Stomach smooth muscle (tissue), 2 donors: ENCODE results near the gene PRKAR1B.

Experiments
- H3K27ac ChIP-seq: one replicate; pipeline ENCODE4 v1.7.0; 2013; ENCODE audit warnings: mild to moderate bottlenecking, low read length, inconsistent platforms
- H3K27me3 ChIP-seq, 2 donors: one replicate each; pipeline ENCODE4 v1.7.0; 2013; ENCODE audit warnings: low read length in 2 of 2; ENCODE audit not compliant: insufficient read depth in 2 of 2, control insufficient read depth in 1 of 2
- H3K36me3 ChIP-seq, 2 donors: one replicate each; pipeline ENCODE4 v1.7.0; 2013; ENCODE audit warnings: low read length in 2 of 2; ENCODE audit not compliant: control insufficient read depth in 2 of 2, insufficient read depth in 2 of 2
- H3K4me1 ChIP-seq: one replicate; pipeline ENCODE4 v1.7.0; 2013; ENCODE audit warnings: low read length; ENCODE audit not compliant: control insufficient read depth, insufficient read depth
- H3K4me3 ChIP-seq, 2 donors: one replicate each; pipeline ENCODE4 v1.7.0; 2013; ENCODE audit warnings: low read length in 2 of 2
- H3K9ac ChIP-seq, 2 donors: one replicate each; pipeline ENCODE4 v1.7.0; 2013; ENCODE audit warnings: low read length in 2 of 2, mild to moderate bottlenecking in 1 of 2
- H3K9me3 ChIP-seq, 2 donors: one replicate each; pipeline ENCODE4 v1.7.0; 2013; ENCODE audit warnings: low read length in 2 of 2; ENCODE audit not compliant: control insufficient read depth in 2 of 2
- donor health status: healthy.
- donor health status: Pancreatic carcinoma.

PRKAR1B gene

GRCh38 chr7:507623-508300 lies 219.3 kb downstream of the PRKAR1B start:
- Histone ChIP-seq H3K36me3 (peaks cover 0 to 18% of the 10 kb centered on the region in 2 donors), H3K4me3 (no peak overlapping the region), H3K27ac (no peak overlapping the region), H3K9ac (no peak overlapping the region), H3K9me3 (no peaks in the 10 kb centered on the region), H3K4me1 (peaks cover under 1% of the 10 kb centered on the region), H3K27me3 (no peaks in the 10 kb centered on the region)

- peaks cover 0 to 18% of the 10 kb centered on the region in 2 donors for H3K36me3 ChIP-seq
- H3K4me3 ChIP-seq = no peak overlapping the region
- no peaks in the 10 kb centered on the region for H3K9me3 ChIP-seq
- H3K9ac ChIP-seq = no peak overlapping the region
- H3K27ac ChIP-seq = no peak overlapping the region
- no peaks in the 10 kb centered on the region for H3K27me3 ChIP-seq
- H3K4me1 ChIP-seq = no peaks in the 10 kb centered on the region
Measured at GRCh38 chr7:506921-507622, 220.0 kb downstream of the PRKAR1B start.

- H3K4me1 ChIP-seq = no peaks in the 10 kb centered on the region
- H3K9me3 ChIP-seq = no peaks in the 10 kb centered on the region
- no peaks in the 10 kb centered on the region for H3K27me3 ChIP-seq
- H3K4me3 ChIP-seq = no peak overlapping the region
- H3K36me3 ChIP-seq = peaks cover 0 to 13% of the 10 kb centered on the region in 2 donors
- H3K9ac ChIP-seq = no peak overlapping the region
- H3K27ac ChIP-seq = no peak overlapping the region
Measured at GRCh38 chr7:506391-506831, 220.7 kb downstream of the PRKAR1B start.

GRCh38 chr7:505171-505570 lies 221.9 kb downstream of the PRKAR1B start:
- Histone ChIP-seq H3K36me3 (peaks cover 11 to 24% of the 10 kb centered on the region in 2 donors), H3K9ac (no peak overlapping the region), H3K9me3 (no peaks in the 10 kb centered on the region), H3K4me3 (no peak overlapping the region), H3K4me1 (no peaks in the 10 kb centered on the region), H3K27ac (no peak overlapping the region), H3K27me3 (no peaks in the 10 kb centered on the region)

GRCh38 chr7:504221-505111 lies 222.6 kb downstream of the PRKAR1B start:
- H3K27me3 ChIP-seq = no peaks in the 10 kb centered on the region
- H3K9me3 ChIP-seq = no peaks in the 10 kb centered on the region
- H3K27ac ChIP-seq = no peak overlapping the region
- H3K36me3 ChIP-seq = peaks cover 16 to 27% of the 10 kb centered on the region in 2 donors
- H3K4me3 ChIP-seq = no peak overlapping the region
- H3K4me1 ChIP-seq = no peaks in the 10 kb centered on the region
- no peak overlapping the region for H3K9ac ChIP-seq

GRCh38 chr7:503575-504111 lies 223.4 kb downstream of the PRKAR1B start:
- Histone ChIP-seq H3K36me3 (peaks cover 23 to 33% of the 10 kb centered on the region in 2 donors), H3K9me3 (no peaks in the 10 kb centered on the region), H3K4me3 (no peak overlapping the region), H3K9ac (no peak overlapping the region), H3K4me1 (no peaks in the 10 kb centered on the region), H3K27ac (no peak overlapping the region), H3K27me3 (no peaks in the 10 kb centered on the region)

- Histone ChIP-seq H3K4me1 (no peaks in the 10 kb centered on the region), H3K36me3 (peaks cover 30 to 35% of the 10 kb centered on the region in 2 donors), H3K27me3 (no peaks in the 10 kb centered on the region), H3K9ac (no peak overlapping the region), H3K4me3 (no peak overlapping the region), H3K27ac (no peak overlapping the region), H3K9me3 (no peaks in the 10 kb centered on the region)
Measured at GRCh38 chr7:502296-502695, 224.8 kb downstream of the PRKAR1B start.

- Histone ChIP-seq H3K27ac (no peak overlapping the region), H3K27me3 (no peaks in the 10 kb centered on the region), H3K4me1 (no peaks in the 10 kb centered on the region), H3K4me3 (no peak overlapping the region), H3K9me3 (no peaks in the 10 kb centered on the region), H3K36me3 (peaks cover 32 to 34% of the 10 kb centered on the region in 2 donors), H3K9ac (no peak overlapping the region)
Measured at GRCh38 chr7:501526-501925, 225.6 kb downstream of the PRKAR1B start.

- no peaks in the 10 kb centered on the region for H3K27me3 ChIP-seq
- no peaks in the 10 kb centered on the region for H3K4me1 ChIP-seq
- H3K27ac ChIP-seq = no peak overlapping the region
- no peak overlapping the region for H3K9ac ChIP-seq
- no peak overlapping the region for H3K4me3 ChIP-seq
- H3K36me3 ChIP-seq = peaks cover 32% of the 10 kb centered on the region in 2 donors
- no peaks in the 10 kb centered on the region for H3K9me3 ChIP-seq
Measured at GRCh38 chr7:500521-501420, 226.3 kb downstream of the PRKAR1B start.
